HG03460 (cell line): ENCODE results near the gene UBE2I.

Experiments used
- ATAC-seq: cut with Tn5 transposase; IDR thresholded peaks from one replicate; pipeline ENCODE4 v1.9.1; 2021; ENCODE audit not compliant: unreplicated experiment

UBE2I gene

GRCh38 chr16:1277151-1277598 is 32.3 kb upstream of the UBE2I start:
- ATAC-seq: no peak

GRCh38 chr16:1277617-1278282 is 31.7 kb upstream of the UBE2I start:
- no peak for ATAC-seq

GRCh38 chr16:1278477-1278876 is 31.0 kb upstream of the UBE2I start:
- ATAC-seq: no peak

- ATAC-seq: no peak
These were observed 30.1 kb upstream of the UBE2I start for GRCh38 chr16:1279081-1279944.

- no peak for ATAC-seq
These were observed 29.4 kb upstream of the UBE2I start for GRCh38 chr16:1279945-1280589.

GRCh38 chr16:1280783-1281182 is 28.7 kb upstream of the UBE2I start:
- ATAC-seq: no peak

GRCh38 chr16:1281517-1281916 is 27.9 kb upstream of the UBE2I start:
- ATAC-seq: no peak

- no peak for ATAC-seq
These were observed 27.0 kb upstream of the UBE2I start for GRCh38 chr16:1282324-1282973.

GRCh38 chr16:1283296-1283695 is 26.1 kb upstream of the UBE2I start:
- no peak for ATAC-seq

- no peak for ATAC-seq
These were observed 25.3 kb upstream of the UBE2I start for GRCh38 chr16:1283996-1284616.

- no peak for ATAC-seq
These were observed 23.5 kb upstream of the UBE2I start for GRCh38 chr16:1285669-1286512.

- ATAC-seq: no peak
These were observed 22.8 kb upstream of the UBE2I start for GRCh38 chr16:1286513-1287094.

GRCh38 chr16:1287982-1288670 is 21.3 kb upstream of the UBE2I start:
- no peak for ATAC-seq

GRCh38 chr16:1288813-1289476 is 20.5 kb upstream of the UBE2I start:
- ATAC-seq: no peak

- no peak for ATAC-seq
These were observed 20.0 kb upstream of the UBE2I start for GRCh38 chr16:1289477-1289866.

GRCh38 chr16:1290063-1290501 is 19.4 kb upstream of the UBE2I start:
- no peak for ATAC-seq

- ATAC-seq: no peak
These were observed 18.4 kb upstream of the UBE2I start for GRCh38 chr16:1290860-1291575.

- no peak for ATAC-seq
These were observed 17.9 kb upstream of the UBE2I start for GRCh38 chr16:1291576-1291974.
